NB4 (cell line): Measurements from ENCODE around the gene RERE.

Source experiments
- CTCF ChIP-seq: IDR thresholded peaks from one replicate; pipeline ENCODE4 v1.5.1; 2012; ENCODE audit warnings: low read depth, low read length
- TF ChIP-seq, protein P1 (sequence below): IDR thresholded peaks from 2 replicates; pipeline ENCODE4 v1.6.1; 2011; ENCODE audit warnings: low read depth, low read length

GRCh38 chr1:8714173-8714572 is 103.3 kb downstream of the RERE start:
- TF ChIP-seq CTCF = no peak
- TF ChIP-seq, protein P1, sequence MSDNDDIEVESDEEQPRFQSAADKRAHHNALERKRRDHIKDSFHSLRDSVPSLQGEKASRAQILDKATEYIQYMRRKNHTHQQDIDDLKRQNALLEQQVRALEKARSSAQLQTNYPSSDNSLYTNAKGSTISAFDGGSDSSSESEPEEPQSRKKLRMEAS = no peak
